Muscle of leg (tissue), 11 donors: ENCODE data around the gene ANKRD60. TPM values are rescaled to one million over a fixed set of nuclear protein-coding genes. Genes with fewer than 3 reads are reported as not detected.

Experiments
- DNase-seq: peaks from one replicate; pipeline ENCODE4 v3.0.0; 2013
- H3K27ac ChIP-seq: one replicate; pipeline ENCODE4 v1.5.1; 2013; ENCODE audit warnings: mild to moderate bottlenecking, low read length, control low read depth
- H3K27me3 ChIP-seq: one replicate; pipeline ENCODE4 v1.6.1; 2013; ENCODE audit warnings: low read length; ENCODE audit not compliant: control insufficient read depth, insufficient read depth
- H3K36me3 ChIP-seq: one replicate; pipeline ENCODE4 v1.6.1; 2013; ENCODE audit warnings: low read length; ENCODE audit not compliant: control insufficient read depth, insufficient read depth
- H3K4me1 ChIP-seq: one replicate; pipeline ENCODE4 v1.6.1; 2013; ENCODE audit warnings: low read length; ENCODE audit not compliant: control insufficient read depth, insufficient read depth
- H3K4me3 ChIP-seq: one replicate; pipeline ENCODE4 v1.5.1; 2013; ENCODE audit warnings: low read length, control low read depth
- H3K9me3 ChIP-seq: replicated peaks from 2 replicates; pipeline ENCODE4 v1.6.1; 2013; ENCODE audit warnings: low read depth, low read length; ENCODE audit not compliant: control insufficient read depth
- WGBS: methylation state at CpG from one replicate; pipeline ENCODE4 v1.1.5; 2013; ENCODE audit warnings: missing lambda C conversion rate; ENCODE audit not compliant: insufficient coverage; 5-methylcytosine and 5-hydroxymethylcytosine counted together
- polyA plus RNA-seq, 8 donors: library from polyadenylated mRNA; unstranded; fragments of 120-200 nt; gene quantifications; one replicate each; pipeline versions ENCODE4 v1.2.1 to v1.2.3, GENCODE V29; 2013; ENCODE audit warnings: inconsistent platforms in 1 of 8, low replicate concordance in 1 of 8; ENCODE audit not compliant: insufficient read length in 8 of 8, insufficient read depth in 1 of 8
- total RNA-seq: library from RNA; stranded (reverse); fragments of 120-200 nt; gene quantifications from one replicate; pipeline ENCODE4 v1.2.4, GENCODE V29; 2013

Gene ANKRD60
- total and polyA plus RNA-seq, 9 donors, result not detected

DNA sequence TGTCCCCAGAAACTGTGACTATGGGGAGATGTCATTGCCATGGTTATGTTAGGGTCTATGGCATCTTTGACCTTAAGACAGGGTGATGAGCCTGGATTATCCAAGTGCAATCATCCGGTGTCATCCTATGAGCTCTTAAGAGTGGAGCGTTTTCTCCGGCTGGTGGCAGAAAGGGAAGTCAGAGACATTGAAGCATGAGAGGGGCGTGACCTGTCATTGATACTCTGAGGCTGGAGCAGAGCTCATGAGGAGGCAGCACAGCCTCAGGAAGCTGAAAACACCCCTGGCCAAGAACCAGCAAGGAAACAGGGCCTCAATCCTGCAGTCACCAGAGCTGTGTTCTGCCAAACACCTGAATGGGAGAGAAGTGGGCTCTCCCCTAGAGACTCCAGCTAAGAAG lies 59.6 kb downstream of the ANKRD60 start:
- H3K4me1 ChIP-seq, result peaks cover 13% of the 10 kb centered on the region
- H3K4me3 ChIP-seq, result no peak overlapping the region
- no peaks in the 10 kb centered on the region for H3K9me3 ChIP-seq
- 53% methylated on average over 4 of the region's 4 CpGs for WGBS
- H3K27ac ChIP-seq, result no peak overlapping the region
- no peaks in the 10 kb centered on the region for H3K27me3 ChIP-seq
- DNase-seq, result no peak
- no peaks in the 10 kb centered on the region for H3K36me3 ChIP-seq

DNA sequence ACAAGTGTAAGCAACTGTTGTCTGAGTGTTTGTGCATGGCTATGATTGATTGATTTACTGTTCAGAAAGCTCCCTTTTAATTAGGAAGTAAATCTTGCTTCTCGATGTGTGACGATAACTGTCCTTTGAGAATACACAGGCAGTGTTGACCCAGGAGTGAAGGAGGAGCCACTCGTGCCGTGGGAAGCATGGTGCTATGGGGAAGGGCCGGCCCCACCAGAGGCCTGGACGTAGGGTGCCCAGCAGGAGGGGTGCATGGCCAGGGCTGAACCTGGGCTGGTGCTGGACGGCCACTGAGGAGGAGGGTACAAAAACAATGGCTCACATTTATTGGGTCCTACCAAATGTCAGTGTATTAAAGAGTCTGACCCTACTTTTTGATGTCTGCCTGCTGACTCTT lies 60.7 kb downstream of the ANKRD60 start:
- Histone ChIP-seq H3K27me3 (no peaks in the 10 kb centered on the region), H3K36me3 (no peaks in the 10 kb centered on the region), H3K27ac (no peak overlapping the region), H3K4me1 (peaks cover 12% of the 10 kb centered on the region), H3K4me3 (no peak overlapping the region), H3K9me3 (no peaks in the 10 kb centered on the region)
- WGBS, result 75% methylated on average over 6 of the region's 7 CpGs
- DNase-seq, result no peak

Other genes starting within 250 kb of the ANKRD60 start
- gene RAB22A, start 81.1 kb upstream of the ANKRD60 start, total RNA-seq, result 16.3 TPM
- 10 to 100 TPM; 12.2 to 19.0 (median 14.2) TPM for gene RAB22A, start 81.1 kb upstream of the ANKRD60 start, polyA plus RNA-seq
- 20.7 TPM for gene VAPB, start 160.6 kb upstream of the ANKRD60 start, total RNA-seq
- gene VAPB, start 160.6 kb upstream of the ANKRD60 start, polyA plus RNA-seq, result 10 to 100 TPM; 43.6 to 56.6 (median 48.3) TPM